IgD-negative memory B cell (primary cell): ENCODE data around the gene KRT16. TPM values are rescaled to one million over a fixed set of nuclear protein-coding genes. Genes with fewer than 3 reads are reported as not detected.
"Not testable (repeated sequence)": the region's sequence is repeated elsewhere in the genome, so short reads cannot be mapped to it uniquely, and the experiment has no call there.

ENCODE experiments used
- H3K27ac Mint-ChIP-seq, 3 donors: one replicate each; pipeline ENCODE4 v1.8.0; 2020 to 2022; ENCODE audit warnings: mild to moderate bottlenecking in 3 of 3, mixed read lengths in 3 of 3, moderate library complexity in 1 of 3
- H3K27me3 Mint-ChIP-seq: one replicate; pipeline ENCODE4 v1.8.0; 2021; ENCODE audit warnings: mixed read lengths
- H3K36me3 Mint-ChIP-seq: one replicate; pipeline ENCODE4 v1.8.0; 2020; ENCODE audit warnings: mild to moderate bottlenecking, mixed read lengths
- H3K4me1 Mint-ChIP-seq, 3 donors: one replicate each; pipeline ENCODE4 v1.8.0; 2020 to 2022; ENCODE audit warnings: mixed read lengths in 3 of 3, mild to moderate bottlenecking in 1 of 3
- H3K4me3 Mint-ChIP-seq, 4 donors: one replicate each; pipeline ENCODE4 v1.8.0; 2020 to 2022; ENCODE audit warnings: mild to moderate bottlenecking in 4 of 4, mixed read lengths in 4 of 4, moderate library complexity in 3 of 4
- H3K9me3 Mint-ChIP-seq, 3 donors: one replicate each; pipeline ENCODE4 v1.8.0; 2020 to 2021; ENCODE audit warnings: mixed read lengths in 3 of 3, mild to moderate bottlenecking in 1 of 3
- polyA plus RNA-seq: library from polyadenylated mRNA; unstranded; fragments of 300-500 nt; fragmentation: Illumina TruSeq; gene quantifications from one replicate; pipeline ENCODE4 v1.2.3, GENCODE V29; 2021

The KRT16 gene
- polyA plus RNA-seq, 1 donor from 2014 or later, result not detected

- Mint-ChIP-seq H3K4me3 (no peak overlapping the region), H3K27me3 (peaks cover 3% of the 10 kb centered on the region), H3K27ac (no peak overlapping the region)
Measured at GRCh38 chr17:41635121-41636097, 22.8 kb upstream of the KRT16 start.

GRCh38 chr17:41634639-41635038 lies 22.1 kb upstream of the KRT16 start:
- H3K9me3 Mint-ChIP-seq, result no peaks in the 10 kb centered on the region

More at GRCh38 chr17:41635121-41636097, 22.8 kb upstream of the KRT16 start:
- Mint-ChIP-seq H3K4me1 (no peaks in the 10 kb centered on the region), H3K36me3 (no peaks in the 10 kb centered on the region), H3K9me3 (no peaks in the 10 kb centered on the region)

DNA sequence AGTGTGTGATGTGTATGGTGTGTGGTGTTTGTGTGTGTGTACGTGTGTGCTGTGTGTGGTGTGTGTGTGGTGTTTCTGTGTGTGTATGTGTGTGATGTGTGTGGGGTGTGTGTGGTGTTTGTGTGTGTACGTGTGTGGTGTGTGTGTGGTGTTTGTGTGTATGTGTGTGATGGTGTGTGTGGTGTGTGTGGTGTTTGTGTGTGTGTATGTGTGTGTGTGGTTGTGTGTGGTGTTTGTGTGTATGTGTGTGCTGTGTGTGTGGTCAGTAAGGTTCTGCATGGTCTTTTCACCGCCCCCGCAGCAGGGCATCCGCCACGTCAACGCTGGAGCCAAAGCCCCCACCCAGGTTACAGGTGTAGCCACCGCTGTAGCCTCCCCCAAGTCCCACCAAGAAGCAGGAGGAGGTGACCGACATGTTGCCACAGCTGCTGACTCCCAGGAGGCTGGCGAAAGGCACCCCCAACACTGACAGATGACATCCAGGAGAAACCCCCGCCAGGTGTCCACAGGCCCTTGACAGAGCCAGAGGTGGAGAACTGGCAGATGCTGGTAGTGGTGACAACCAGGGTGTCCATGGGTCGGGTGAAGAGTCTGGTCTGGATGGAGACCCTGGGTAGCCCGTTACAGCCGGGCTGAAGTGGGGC lies 21.1 kb upstream of the KRT16 start:
- H3K27ac Mint-ChIP-seq, result no peak overlapping the region
- H3K4me1 Mint-ChIP-seq, result no peaks in the 10 kb centered on the region
- H3K9me3 Mint-ChIP-seq, result no peaks in the 10 kb centered on the region
- H3K27me3 Mint-ChIP-seq, result peaks cover 1% of the 10 kb centered on the region
- H3K36me3 Mint-ChIP-seq, result no peaks in the 10 kb centered on the region
- H3K4me3 Mint-ChIP-seq, result no peak overlapping the region

More at GRCh38 chr17:41634639-41635038, 22.1 kb upstream of the KRT16 start:
- Mint-ChIP-seq H3K4me3 (no peak overlapping the region), H3K36me3 (no peaks in the 10 kb centered on the region), H3K4me1 (no peaks in the 10 kb centered on the region), H3K27me3 (peaks cover 3% of the 10 kb centered on the region), H3K27ac (no peak overlapping the region)

- Mint-ChIP-seq H3K36me3 (no peaks in the 10 kb centered on the region), H3K27me3 (no peaks in the 10 kb centered on the region), H3K4me3 (no peak overlapping the region), H3K27ac (no peak overlapping the region), H3K9me3 (no peaks in the 10 kb centered on the region), H3K4me1 (peaks cover 0 to 2% (median 0%) of the 10 kb centered on the region in 3 donors)
Measured at GRCh38 chr17:41632482-41633105, 20.0 kb upstream of the KRT16 start.

DNA sequence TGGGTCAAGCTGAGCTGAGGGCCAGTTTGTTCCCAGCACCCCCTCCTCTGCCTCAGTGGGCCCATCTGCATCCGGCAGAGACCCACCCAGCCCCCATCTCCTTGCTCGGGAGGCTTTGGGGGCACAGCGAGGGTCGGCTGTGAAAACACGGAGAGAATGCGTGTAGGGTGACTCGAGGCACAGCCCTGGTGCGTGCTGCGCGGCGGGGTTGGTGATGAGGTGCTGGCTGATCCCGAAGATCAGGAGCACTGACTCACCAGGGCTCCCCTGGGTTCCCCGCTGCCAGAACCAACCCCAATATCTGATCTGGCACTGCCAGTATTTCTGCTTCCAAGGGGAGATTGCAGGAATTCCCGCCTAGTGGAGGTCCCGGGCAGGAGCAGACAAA lies 19.3 kb upstream of the KRT16 start:
- no peak overlapping the region for H3K4me3 Mint-ChIP-seq
- H3K9me3 Mint-ChIP-seq, result no peaks in the 10 kb centered on the region
- no peaks in the 10 kb centered on the region for H3K27me3 Mint-ChIP-seq
- peaks cover 0 to 4% (median 0%) of the 10 kb centered on the region in 3 donors for H3K4me1 Mint-ChIP-seq
- no peaks in the 10 kb centered on the region for H3K36me3 Mint-ChIP-seq
- H3K27ac Mint-ChIP-seq, result no peak overlapping the region

DNA sequence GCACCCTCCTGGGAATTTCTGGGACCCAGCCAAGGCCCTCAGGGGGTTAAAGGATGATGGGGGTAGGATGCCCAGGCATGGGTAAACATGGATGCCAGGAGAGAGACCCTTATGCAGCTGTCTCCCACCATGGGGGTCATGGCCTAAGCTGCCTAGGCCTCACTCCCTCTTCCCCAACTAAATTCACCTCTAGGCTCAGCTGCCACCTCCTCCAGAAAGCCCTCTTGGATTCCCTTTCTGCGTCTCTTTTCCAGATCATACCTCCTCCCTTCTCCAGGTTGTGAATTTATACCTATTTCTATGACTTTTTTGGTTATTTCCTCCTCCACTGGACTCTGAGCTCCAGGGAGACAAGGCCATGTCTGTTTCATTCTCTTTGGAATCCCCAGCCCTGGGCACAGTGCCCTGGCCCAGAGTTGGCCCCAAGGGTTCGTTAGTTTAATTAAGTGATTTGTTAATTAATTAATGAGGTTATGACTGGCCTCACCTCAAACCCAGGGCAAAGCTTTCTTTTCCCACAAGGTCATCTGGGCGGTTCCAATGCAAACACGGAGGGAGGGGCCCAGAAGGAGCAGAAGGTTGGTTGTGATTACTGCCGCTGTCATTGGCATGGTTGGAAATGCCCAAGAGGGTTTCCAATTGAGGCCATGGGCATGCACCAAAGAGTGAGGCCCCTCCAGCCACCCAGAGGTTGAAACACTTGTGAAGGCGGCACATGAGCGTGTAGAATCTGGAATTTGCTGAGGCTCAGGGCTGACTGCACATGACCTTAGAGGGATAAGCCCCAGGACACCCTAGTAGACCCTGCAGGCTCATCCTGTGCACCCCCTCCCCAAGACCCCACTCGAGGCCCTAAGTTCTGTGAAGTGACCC lies 18.7 kb upstream of the KRT16 start:
- Mint-ChIP-seq H3K4me1 (peaks cover 0 to 4% (median 0%) of the 10 kb centered on the region in 3 donors), H3K4me3 (no peak overlapping the region), H3K36me3 (no peaks in the 10 kb centered on the region)

DNA sequence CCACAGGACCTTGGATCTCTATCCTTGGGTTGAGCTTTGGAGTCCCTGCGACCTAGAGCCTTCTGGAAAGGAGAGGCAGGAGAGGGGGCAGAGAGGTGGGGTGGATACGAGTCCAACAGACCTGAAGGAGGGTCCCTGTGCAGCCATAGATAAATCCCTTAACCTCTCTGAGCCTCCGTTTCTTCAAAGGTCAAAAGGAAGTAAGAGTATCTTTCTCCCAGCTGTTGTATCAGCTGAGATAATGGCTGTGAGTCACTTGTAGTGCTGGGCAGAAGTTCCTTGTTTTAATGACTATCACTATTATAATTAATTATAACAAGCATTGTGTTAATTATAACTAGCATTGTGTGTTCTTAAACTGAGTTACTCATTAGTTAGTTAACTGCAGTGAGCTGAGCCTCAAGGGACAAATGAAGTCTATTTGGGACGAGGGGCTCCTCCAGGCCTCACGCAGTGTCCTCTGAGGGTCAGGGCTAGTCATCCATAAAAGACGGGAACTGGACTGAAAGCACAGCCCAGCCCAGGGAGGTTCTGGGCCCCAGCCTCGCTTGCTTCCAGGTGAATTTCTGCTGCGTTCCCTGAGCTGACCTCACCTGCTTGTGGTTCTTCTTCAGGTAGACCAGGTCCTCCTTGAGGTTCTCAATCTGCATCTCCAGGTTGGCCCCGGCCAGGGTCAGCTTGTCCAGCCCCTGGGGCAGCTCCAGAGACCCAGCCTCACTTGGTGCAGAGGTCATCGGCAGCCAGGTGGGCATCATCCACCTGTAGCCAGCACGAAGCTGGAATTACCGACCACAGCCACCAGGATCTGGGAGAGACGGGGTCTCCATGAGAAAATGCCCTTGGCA lies 17.5 kb upstream of the KRT16 start:
- H3K9me3 Mint-ChIP-seq, result no peaks in the 10 kb centered on the region
- H3K27ac Mint-ChIP-seq, result no peak overlapping the region
- no peak overlapping the region for H3K4me3 Mint-ChIP-seq
- no peaks in the 10 kb centered on the region for H3K27me3 Mint-ChIP-seq
- peaks cover 0 to 4% (median 0%) of the 10 kb centered on the region in 3 donors for H3K4me1 Mint-ChIP-seq
- no peaks in the 10 kb centered on the region for H3K36me3 Mint-ChIP-seq

More for the DNA sequence above, 18.7 kb upstream of the KRT16 start:
- H3K9me3 Mint-ChIP-seq, result no peaks in the 10 kb centered on the region
- H3K27ac Mint-ChIP-seq, result no peak overlapping the region
- H3K27me3 Mint-ChIP-seq, result no peaks in the 10 kb centered on the region

DNA sequence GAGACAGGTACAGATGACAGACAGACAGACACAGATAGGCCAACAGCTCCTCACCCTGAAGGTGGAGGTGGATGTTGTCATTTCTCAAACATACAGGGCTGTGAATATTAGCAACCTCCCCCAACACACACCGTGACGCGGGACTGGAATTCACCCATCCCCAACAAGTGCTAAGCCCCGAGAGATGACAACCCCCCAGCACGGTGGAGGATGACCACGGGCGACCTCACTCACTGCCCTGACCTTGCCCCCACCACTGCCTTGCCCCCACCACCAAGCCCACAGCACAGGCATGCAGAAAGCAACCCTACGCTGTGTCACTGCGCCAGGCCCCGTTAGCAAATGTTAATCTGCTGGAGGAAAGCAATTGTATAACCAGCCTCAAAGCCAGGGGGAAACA lies 16.7 kb upstream of the KRT16 start:
- H3K36me3 Mint-ChIP-seq, result no peaks in the 10 kb centered on the region
- no peak overlapping the region for H3K4me3 Mint-ChIP-seq
- H3K9me3 Mint-ChIP-seq, result no peaks in the 10 kb centered on the region
- H3K27me3 Mint-ChIP-seq, result peaks cover 2% of the 10 kb centered on the region
- H3K4me1 Mint-ChIP-seq, result peaks cover 0 to 4% (median 0%) of the 10 kb centered on the region in 3 donors
- no peak overlapping the region for H3K27ac Mint-ChIP-seq

- H3K36me3 Mint-ChIP-seq, H3K4me3 Mint-ChIP-seq, H3K9me3 Mint-ChIP-seq, H3K27ac Mint-ChIP-seq, H3K4me1 Mint-ChIP-seq, H3K27me3 Mint-ChIP-seq: not testable (repeated sequence)
Measured at GRCh38 chr17:41628621-41629255, 16.2 kb upstream of the KRT16 start.

- H3K36me3 Mint-ChIP-seq, H3K27ac Mint-ChIP-seq, H3K4me3 Mint-ChIP-seq, H3K4me1 Mint-ChIP-seq, H3K9me3 Mint-ChIP-seq, H3K27me3 Mint-ChIP-seq: not testable (repeated sequence)
Measured at GRCh38 chr17:41628073-41628370, 15.5 kb upstream of the KRT16 start.

- Mint-ChIP-seq H3K36me3 (no peaks in the 10 kb centered on the region), H3K4me3 (no peak overlapping the region), H3K27me3 (peaks cover 2% of the 10 kb centered on the region), H3K27ac (no peak overlapping the region), H3K9me3 (no peaks in the 10 kb centered on the region), H3K4me1 (peaks cover 0 to 4% (median 0%) of the 10 kb centered on the region in 3 donors)
Measured at GRCh38 chr17:41627316-41628072, 14.9 kb upstream of the KRT16 start.

DNA sequence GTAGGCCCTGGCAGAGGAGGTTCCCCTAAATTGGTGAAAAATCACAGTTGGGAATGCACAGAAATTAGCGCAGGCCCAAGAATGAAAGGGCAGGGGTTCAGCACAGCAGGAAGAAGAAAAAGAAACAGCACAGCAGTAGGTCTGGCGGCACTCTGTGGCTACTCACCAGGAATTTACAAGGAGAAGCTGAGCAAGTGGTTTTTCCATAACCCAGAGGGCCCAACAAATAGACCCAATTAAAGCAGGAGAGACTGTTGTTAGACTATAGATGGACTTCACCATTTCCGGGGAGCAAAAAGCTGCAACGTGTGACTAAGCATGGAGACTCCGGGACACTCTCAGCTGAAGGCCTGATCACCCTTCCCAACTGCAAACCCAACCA lies 14.3 kb upstream of the KRT16 start:
- not testable (repeated sequence) for H3K27me3 Mint-ChIP-seq, H3K27ac Mint-ChIP-seq, H3K4me1 Mint-ChIP-seq, H3K36me3 Mint-ChIP-seq, H3K4me3 Mint-ChIP-seq, H3K9me3 Mint-ChIP-seq
